Heart left ventricle (tissue), 16 donors: Measurements from ENCODE around the gene DCDC2C. TPM values are rescaled to one million over a fixed set of nuclear protein-coding genes. Genes with fewer than 3 reads are reported as not detected.

Source experiments
- ATAC-seq, 4 donors: fragments of 200-7000 bp; cut with Tn5 transposase; one replicate each; pipeline ENCODE4 v1.9.1; 2020 to 2022; ENCODE audit warnings: moderate library complexity in 4 of 4, mild to moderate bottlenecking in 3 of 4, moderate number of reproducible peaks in 1 of 4
- DNase-seq, 5 donors: peaks; one replicate each; pipeline ENCODE4 v3.0.0-alpha.2; 2020
- H3K27ac ChIP-seq, 12 donors: fragments of 200-600 bp; sonication (generic) in 4 of 12; one replicate each; pipeline versions ENCODE4 v1.5.0 to v1.8.0; 2016 to 2022; ENCODE audit warnings: mild to moderate bottlenecking in 2 of 12
- H3K27me3 ChIP-seq, 9 donors: fragments of 200-600 bp; sonication (generic) in 2 of 9; one replicate each; pipeline versions ENCODE4 v1.5.1 to v1.8.0; 2016 to 2022; ENCODE audit warnings: mild to moderate bottlenecking in 3 of 9
- H3K36me3 ChIP-seq, 9 donors: fragments of 200-600 bp; sonication (generic) in 2 of 9; one replicate each; pipeline versions ENCODE4 v1.5.0 to v1.8.0; 2018 to 2022; ENCODE audit warnings: mild to moderate bottlenecking in 2 of 9
- H3K4me1 ChIP-seq, 12 donors: fragments of 200-600 bp; sonication (generic) in 4 of 12; one replicate each; pipeline versions ENCODE4 v1.5.0 to v1.8.0; 2016 to 2022; ENCODE audit warnings: mild to moderate bottlenecking in 3 of 12
- H3K4me3 ChIP-seq, 12 donors: fragments of 200-600 bp; sonication (generic) in 4 of 12; one replicate each; pipeline versions ENCODE4 v1.5.0 to v1.8.0; 2017 to 2022; ENCODE audit warnings: mild to moderate bottlenecking in 9 of 12, moderate library complexity in 4 of 12
- H3K9me3 ChIP-seq, 12 donors: fragments of 200-600 bp; sonication (generic) in 4 of 12; one replicate each; pipeline versions ENCODE4 v1.5.0 to v1.8.0; 2016 to 2022; ENCODE audit warnings: mild to moderate bottlenecking in 1 of 12
- POLR2A ChIP-seq, 2 donors: fragments of 450-650 bp; IDR thresholded peaks; one replicate each; pipeline ENCODE4 v1.6.1; 2017; ENCODE audit warnings: antibody characterized with exemption in 2 of 2, mild to moderate bottlenecking in 2 of 2, moderate library complexity in 2 of 2
- WGBS, 4 donors: extraction: QIAGEN DNeasy Blood & Tissue Kit in 2 of 4; methylation state at CpG; one replicate each; pipeline versions ENCODE4 v1.1.5 to v1.1.7; 2013 to 2018; 5-methylcytosine and 5-hydroxymethylcytosine counted together
- intact Hi-C, 10 donors: fragments of 100-400 bp; cut with DNase I; formaldehyde crosslinking; loops; one replicate each; pipeline versions ENCODE4 v1.11.1 to v1.14.2; 2022
- polyA plus RNA-seq, 2 donors: library from polyadenylated mRNA; stranded (reverse); fragments of 200-250 nt; gene quantifications; one replicate each; pipeline ENCODE4 v1.2.3, GENCODE V29; 2013
- total RNA-seq, 9 donors: library from RNA; depleted of rRNA in 2 of 9; stranded (reverse); fragments of >200 nt in 2 of 9; fragmentation: NEBNext Ultra II Directional in 3 of 9; extraction: Animal tissue kit (Norgen Biotek cat#: 25700) in 3 of 9; gene quantifications; one replicate each; pipeline versions ENCODE4 v1.1.0 to v1.2.4, GENCODE V29; 2016 to 2023
- TF ChIP-seq, protein P1 (sequence below), 12 donors: fragments of 200-600 bp; sonication (generic) in 4 of 12; IDR thresholded peaks; one replicate each; pipeline versions ENCODE4 v1.5.0 to v1.8.0; 2018 to 2022; ENCODE audit warnings: antibody characterized with exemption in 12 of 12, mild to moderate bottlenecking in 5 of 12
- donor health status: ischemic (EF 13 %, LVEDD 7.1; RV severe dilation, severe dysfunction).
- donor health status: healthy with polysubstance abuse.
- donor health status: DM: no; HTN: yes; CAD: no.
- donor health status: DM: no; HTN: no; CAD: no.
- donor health status: ischemic (EF 25% LVEDD 6.9; RV normal size, moderate dysfunction).
- donor health status: ischemic (EF 25% LVEDD 5.7; RV mildly dilated, moderate dysfunction).
- donor health status: healthy.
- donor health status: DM: yes; HTN: yes; CAD: no.
- donor health status: ischemic (EF 35%, LVEDD 5.7; RV mildly dilated, moderate dysfunction).
- donor health status: nonischemic (EF 11% LVEDD 7.7; RV severe dilation, severe dysfunction).
- donor health status: DM: yes; HTN: yes; CAD: no.
- donor health status: PGD.
- donor health status: ischemic (EF 29% LVEDD 5.4; RV normal size, mild dysfunction).
- donor health status: nonischemic (EF 23%, LVEDD 6.1; RV moderate dilation, normal function).

DCDC2C gene
- total and polyA plus RNA-seq, 11 donors = not detected

- 72 to 86% (median 75%) methylated on average over 7 of the region's 7 CpGs for WGBS, 4 donors
- H3K27me3 ChIP-seq = peaks cover 0 to 2% (median 0%) of the 10 kb centered on the region in 9 donors
- ATAC-seq = no peak
- H3K4me3 ChIP-seq = no peak overlapping the region
- H3K27ac ChIP-seq = no peak overlapping the region
- intact Hi-C loops = no loop called here
- DNase-seq = no peak
- no peaks in the 10 kb centered on the region for H3K36me3 ChIP-seq
- TF ChIP-seq, protein P1, sequence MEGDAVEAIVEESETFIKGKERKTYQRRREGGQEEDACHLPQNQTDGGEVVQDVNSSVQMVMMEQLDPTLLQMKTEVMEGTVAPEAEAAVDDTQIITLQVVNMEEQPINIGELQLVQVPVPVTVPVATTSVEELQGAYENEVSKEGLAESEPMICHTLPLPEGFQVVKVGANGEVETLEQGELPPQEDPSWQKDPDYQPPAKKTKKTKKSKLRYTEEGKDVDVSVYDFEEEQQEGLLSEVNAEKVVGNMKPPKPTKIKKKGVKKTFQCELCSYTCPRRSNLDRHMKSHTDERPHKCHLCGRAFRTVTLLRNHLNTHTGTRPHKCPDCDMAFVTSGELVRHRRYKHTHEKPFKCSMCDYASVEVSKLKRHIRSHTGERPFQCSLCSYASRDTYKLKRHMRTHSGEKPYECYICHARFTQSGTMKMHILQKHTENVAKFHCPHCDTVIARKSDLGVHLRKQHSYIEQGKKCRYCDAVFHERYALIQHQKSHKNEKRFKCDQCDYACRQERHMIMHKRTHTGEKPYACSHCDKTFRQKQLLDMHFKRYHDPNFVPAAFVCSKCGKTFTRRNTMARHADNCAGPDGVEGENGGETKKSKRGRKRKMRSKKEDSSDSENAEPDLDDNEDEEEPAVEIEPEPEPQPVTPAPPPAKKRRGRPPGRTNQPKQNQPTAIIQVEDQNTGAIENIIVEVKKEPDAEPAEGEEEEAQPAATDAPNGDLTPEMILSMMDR (IDR thresholded peaks at IDR 0.05) = no peak
- no peak for TF ChIP-seq POLR2A (IDR thresholded peaks at IDR 0.05)
- peaks cover 0 to 5% (median 0%) of the 10 kb centered on the region in 12 donors for H3K4me1 ChIP-seq
- no peaks in the 10 kb centered on the region for H3K9me3 ChIP-seq
These were observed 166.8 kb downstream of the DCDC2C start for GRCh38 chr2:3870222-3870621.

GRCh38 chr2:3871002-3871401 is 167.6 kb downstream of the DCDC2C start:
- no peak for ATAC-seq
- Histone ChIP-seq H3K36me3 (no peaks in the 10 kb centered on the region), H3K27ac (no peak overlapping the region), H3K27me3 (peaks cover 0 to 9% (median 0%) of the 10 kb centered on the region in 9 donors), H3K4me3 (no peak overlapping the region), H3K4me1 (no peaks in the 10 kb centered on the region), H3K9me3 (no peaks in the 10 kb centered on the region)
- DNase-seq = no peak
- WGBS, 4 donors = 66 to 76% (median 68%) methylated on average over 4 of the region's 4 CpGs
- TF ChIP-seq, protein P1 (IDR thresholded peaks at IDR 0.05) = no peak
- TF ChIP-seq POLR2A (IDR thresholded peaks at IDR 0.05) = no peak
- intact Hi-C loops = no loop called here

GRCh38 chr2:3872451-3872850 is 169.1 kb downstream of the DCDC2C start:
- Histone ChIP-seq H3K27me3 (peaks cover 0 to 9% (median 0%) of the 10 kb centered on the region in 9 donors), H3K27ac (no peak overlapping the region), H3K36me3 (no peaks in the 10 kb centered on the region), H3K9me3 (no peaks in the 10 kb centered on the region), H3K4me1 (no peaks in the 10 kb centered on the region), H3K4me3 (no peak overlapping the region)
- intact Hi-C loops = no loop called here
- DNase-seq (no peak), ATAC-seq (no peak)
- TF ChIP-seq POLR2A (IDR thresholded peaks at IDR 0.05) = no peak
- WGBS, 4 donors = 85 to 95% (median 94%) methylated on average over 3 of the region's 3 CpGs

DNA sequence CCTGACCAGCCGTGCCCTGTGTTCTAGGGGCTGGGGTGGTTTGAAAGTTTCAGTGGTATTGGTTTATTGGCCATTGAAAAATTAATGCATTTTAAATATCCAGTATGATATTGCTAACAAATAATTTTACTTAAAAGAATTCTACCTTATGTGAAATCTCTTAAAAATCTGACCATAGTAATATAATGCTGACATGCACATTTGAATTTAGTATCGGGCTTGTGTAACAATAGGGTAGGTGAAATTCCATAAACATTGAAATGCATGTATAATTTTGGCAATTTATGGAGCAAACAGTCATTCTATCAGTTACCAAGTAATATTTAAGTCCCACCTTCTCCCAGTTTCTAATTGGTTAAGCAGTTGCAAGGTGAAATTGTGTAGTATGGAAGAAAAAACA is 170.5 kb downstream of the DCDC2C start:
- DNase-seq (no peak), ATAC-seq (no peak)
- Histone ChIP-seq H3K9me3 (no peaks in the 10 kb centered on the region), H3K27ac (no peak overlapping the region), H3K4me3 (no peak overlapping the region), H3K4me1 (no peaks in the 10 kb centered on the region), H3K27me3 (peaks cover 0 to 16% (median 0%) of the 10 kb centered on the region in 9 donors), H3K36me3 (no peaks in the 10 kb centered on the region)
- no peak for TF ChIP-seq POLR2A (IDR thresholded peaks at IDR 0.05)
- TF ChIP-seq, protein P1 (IDR thresholded peaks at IDR 0.05) = no peak
- 95 to 99% (median 96%) methylated on average over 2 of the region's 2 CpGs for WGBS, 4 donors
- intact Hi-C loops = no loop called here

DNA sequence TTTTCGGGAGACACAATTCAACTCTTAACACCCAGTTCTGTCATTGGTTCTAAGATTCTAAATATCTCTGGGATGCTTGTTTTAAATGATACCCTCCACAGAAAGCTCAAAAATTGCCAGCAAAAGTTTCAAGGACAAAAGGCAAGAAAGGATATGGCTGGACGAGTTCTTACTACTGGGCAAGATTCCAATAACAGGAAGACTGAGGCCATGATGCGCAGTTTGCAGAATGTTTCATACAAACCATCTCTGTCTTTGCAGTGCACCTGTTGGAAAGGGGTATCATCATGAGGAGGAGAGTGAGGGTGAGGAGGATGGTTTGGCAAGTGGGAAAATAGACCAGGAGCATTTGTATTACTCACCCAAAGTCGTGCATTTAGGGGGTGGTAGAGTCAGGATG is 172.8 kb downstream of the DCDC2C start:
- H3K9me3 ChIP-seq = no peaks in the 10 kb centered on the region

More for the DNA sequence above, 172.8 kb downstream of the DCDC2C start:
- intact Hi-C loops = no loop called here
- DNase-seq (no peak), ATAC-seq (no peak)
- Histone ChIP-seq H3K4me1 (no peaks in the 10 kb centered on the region), H3K27ac (no peak overlapping the region), H3K27me3 (peaks cover 0 to 16% (median 0%) of the 10 kb centered on the region in 9 donors), H3K36me3 (no peaks in the 10 kb centered on the region), H3K4me3 (no peak overlapping the region)
- WGBS, 4 donors = 68 to 78% (median 71%) methylated on average over 4 of the region's 4 CpGs
- TF ChIP-seq, protein P1 (IDR thresholded peaks at IDR 0.05) = no peak
- no peak for TF ChIP-seq POLR2A (IDR thresholded peaks at IDR 0.05)
